Measurements from ENCODE around the gene HDAC4.

HDAC4 gene

DNA sequence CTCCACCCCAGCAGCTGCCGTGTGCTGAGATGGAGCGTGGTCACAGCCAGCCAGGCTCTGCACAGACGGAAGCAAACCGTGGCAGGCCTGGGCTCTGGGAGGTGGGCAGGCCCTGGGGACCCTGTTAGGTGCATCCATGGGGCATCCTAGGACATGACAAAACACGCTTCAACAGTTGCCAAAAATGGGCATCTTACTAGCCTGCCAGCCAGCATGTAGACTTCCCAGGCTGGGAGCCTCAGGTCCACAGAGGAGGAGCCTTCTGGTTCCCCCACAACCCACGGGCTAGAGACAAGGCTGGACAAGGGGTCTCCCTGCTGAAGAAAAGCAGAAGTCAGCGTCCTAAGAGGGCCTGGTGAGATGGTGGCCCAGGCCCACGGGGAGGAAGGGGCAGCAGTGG is 139.5 kb downstream of the HDAC4 start:
- TF ChIP-seq YY1 (IDR thresholded peaks at IDR 0.05; ENCODE audit: low read depth) = no peak
- TF ChIP-seq, protein P1, sequence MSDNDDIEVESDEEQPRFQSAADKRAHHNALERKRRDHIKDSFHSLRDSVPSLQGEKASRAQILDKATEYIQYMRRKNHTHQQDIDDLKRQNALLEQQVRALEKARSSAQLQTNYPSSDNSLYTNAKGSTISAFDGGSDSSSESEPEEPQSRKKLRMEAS (IDR thresholded peaks at IDR 0.05) = no peak
- TF ChIP-seq, protein P2, sequence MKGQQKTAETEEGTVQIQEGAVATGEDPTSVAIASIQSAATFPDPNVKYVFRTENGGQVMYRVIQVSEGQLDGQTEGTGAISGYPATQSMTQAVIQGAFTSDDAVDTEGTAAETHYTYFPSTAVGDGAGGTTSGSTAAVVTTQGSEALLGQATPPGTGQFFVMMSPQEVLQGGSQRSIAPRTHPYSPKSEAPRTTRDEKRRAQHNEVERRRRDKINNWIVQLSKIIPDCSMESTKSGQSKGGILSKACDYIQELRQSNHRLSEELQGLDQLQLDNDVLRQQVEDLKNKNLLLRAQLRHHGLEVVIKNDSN (IDR thresholded peaks at IDR 0.05) = no peak
- TF ChIP-seq EGR1 (IDR thresholded peaks at IDR 0.05) = no peak
- TF ChIP-seq CEBPB (IDR thresholded peaks at IDR 0.05) = no peak
- TF ChIP-seq, protein P3, sequence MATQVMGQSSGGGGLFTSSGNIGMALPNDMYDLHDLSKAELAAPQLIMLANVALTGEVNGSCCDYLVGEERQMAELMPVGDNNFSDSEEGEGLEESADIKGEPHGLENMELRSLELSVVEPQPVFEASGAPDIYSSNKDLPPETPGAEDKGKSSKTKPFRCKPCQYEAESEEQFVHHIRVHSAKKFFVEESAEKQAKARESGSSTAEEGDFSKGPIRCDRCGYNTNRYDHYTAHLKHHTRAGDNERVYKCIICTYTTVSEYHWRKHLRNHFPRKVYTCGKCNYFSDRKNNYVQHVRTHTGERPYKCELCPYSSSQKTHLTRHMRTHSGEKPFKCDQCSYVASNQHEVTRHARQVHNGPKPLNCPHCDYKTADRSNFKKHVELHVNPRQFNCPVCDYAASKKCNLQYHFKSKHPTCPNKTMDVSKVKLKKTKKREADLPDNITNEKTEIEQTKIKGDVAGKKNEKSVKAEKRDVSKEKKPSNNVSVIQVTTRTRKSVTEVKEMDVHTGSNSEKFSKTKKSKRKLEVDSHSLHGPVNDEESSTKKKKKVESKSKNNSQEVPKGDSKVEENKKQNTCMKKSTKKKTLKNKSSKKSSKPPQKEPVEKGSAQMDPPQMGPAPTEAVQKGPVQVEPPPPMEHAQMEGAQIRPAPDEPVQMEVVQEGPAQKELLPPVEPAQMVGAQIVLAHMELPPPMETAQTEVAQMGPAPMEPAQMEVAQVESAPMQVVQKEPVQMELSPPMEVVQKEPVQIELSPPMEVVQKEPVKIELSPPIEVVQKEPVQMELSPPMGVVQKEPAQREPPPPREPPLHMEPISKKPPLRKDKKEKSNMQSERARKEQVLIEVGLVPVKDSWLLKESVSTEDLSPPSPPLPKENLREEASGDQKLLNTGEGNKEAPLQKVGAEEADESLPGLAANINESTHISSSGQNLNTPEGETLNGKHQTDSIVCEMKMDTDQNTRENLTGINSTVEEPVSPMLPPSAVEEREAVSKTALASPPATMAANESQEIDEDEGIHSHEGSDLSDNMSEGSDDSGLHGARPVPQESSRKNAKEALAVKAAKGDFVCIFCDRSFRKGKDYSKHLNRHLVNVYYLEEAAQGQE (IDR thresholded peaks at IDR 0.05; ENCODE audit: low read depth) = no peak
- TF ChIP-seq TCF12 (IDR thresholded peaks at IDR 0.05; ENCODE audit: low read depth) = no peak
- no peak for TF ChIP-seq RAD21 (IDR thresholded peaks at IDR 0.05; ENCODE audit: low read depth)
- no peak for TF ChIP-seq CREB1 (IDR thresholded peaks at IDR 0.05; ENCODE audit: low read depth)
- no peak for TF ChIP-seq NFIC (IDR thresholded peaks at IDR 0.05)
- TF ChIP-seq EP300 (IDR thresholded peaks at IDR 0.05; ENCODE audit: borderline replicate concordance) = no peak

DNA sequence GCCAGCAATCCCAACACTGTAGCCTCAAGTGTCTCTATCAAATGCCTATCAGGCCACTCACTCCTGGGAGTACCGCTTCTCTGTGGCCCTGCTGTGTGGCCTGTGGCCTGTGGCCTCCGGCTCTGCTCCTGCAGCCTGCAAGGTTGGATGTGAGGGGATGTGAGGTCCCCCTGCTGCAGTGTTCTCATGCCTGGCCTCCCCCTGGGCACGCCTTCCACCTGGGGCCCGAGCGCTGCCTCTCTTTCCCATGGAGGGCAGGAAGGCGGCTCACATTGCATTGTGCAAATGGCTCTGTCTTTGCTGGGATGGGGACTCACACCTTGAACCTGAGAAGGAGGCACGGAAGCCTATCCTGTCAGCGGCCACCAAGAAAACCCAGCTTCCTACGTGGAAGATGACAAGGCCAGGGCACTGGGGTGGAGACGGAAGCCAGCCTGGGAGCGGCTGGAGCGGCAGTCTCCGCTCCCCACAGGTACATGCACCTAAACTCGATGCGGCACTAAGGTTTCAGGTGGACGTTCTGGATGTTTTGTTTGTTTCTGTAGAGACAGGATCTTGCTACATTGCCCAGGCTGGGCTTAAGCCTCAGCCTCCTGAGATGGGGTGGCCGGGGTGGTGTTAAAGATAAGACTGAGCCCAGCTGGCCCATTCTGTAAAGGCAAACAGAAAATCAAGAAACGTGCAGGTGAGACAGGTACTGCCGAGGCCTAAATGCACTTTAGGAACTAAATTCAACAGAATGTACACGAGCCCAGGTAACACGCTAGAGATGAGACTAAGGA is 140.1 kb downstream of the HDAC4 start:
- TF ChIP-seq, protein P2 (IDR thresholded peaks at IDR 0.05) = no peak
- TF ChIP-seq YY1 (IDR thresholded peaks at IDR 0.05; ENCODE audit: low read depth) = no peak
- TF ChIP-seq NFIC (IDR thresholded peaks at IDR 0.05) = no peak
- no peak for TF ChIP-seq RAD21 (IDR thresholded peaks at IDR 0.05; ENCODE audit: low read depth)
- TF ChIP-seq EP300 (IDR thresholded peaks at IDR 0.05; ENCODE audit: borderline replicate concordance) = no peak
- no peak for TF ChIP-seq ZBTB7A (IDR thresholded peaks at IDR 0.05; ENCODE audit: low read depth)
- no peak for TF ChIP-seq TEAD4 (IDR thresholded peaks at IDR 0.05)
- TF ChIP-seq, protein P3 (IDR thresholded peaks at IDR 0.05; ENCODE audit: low read depth) = no peak
- TF ChIP-seq TCF12 (IDR thresholded peaks at IDR 0.05; ENCODE audit: low read depth) = no peak
- TF ChIP-seq CREB1 (IDR thresholded peaks at IDR 0.05; ENCODE audit: low read depth) = no peak
- no peak for TF ChIP-seq CEBPB (IDR thresholded peaks at IDR 0.05)

DNA sequence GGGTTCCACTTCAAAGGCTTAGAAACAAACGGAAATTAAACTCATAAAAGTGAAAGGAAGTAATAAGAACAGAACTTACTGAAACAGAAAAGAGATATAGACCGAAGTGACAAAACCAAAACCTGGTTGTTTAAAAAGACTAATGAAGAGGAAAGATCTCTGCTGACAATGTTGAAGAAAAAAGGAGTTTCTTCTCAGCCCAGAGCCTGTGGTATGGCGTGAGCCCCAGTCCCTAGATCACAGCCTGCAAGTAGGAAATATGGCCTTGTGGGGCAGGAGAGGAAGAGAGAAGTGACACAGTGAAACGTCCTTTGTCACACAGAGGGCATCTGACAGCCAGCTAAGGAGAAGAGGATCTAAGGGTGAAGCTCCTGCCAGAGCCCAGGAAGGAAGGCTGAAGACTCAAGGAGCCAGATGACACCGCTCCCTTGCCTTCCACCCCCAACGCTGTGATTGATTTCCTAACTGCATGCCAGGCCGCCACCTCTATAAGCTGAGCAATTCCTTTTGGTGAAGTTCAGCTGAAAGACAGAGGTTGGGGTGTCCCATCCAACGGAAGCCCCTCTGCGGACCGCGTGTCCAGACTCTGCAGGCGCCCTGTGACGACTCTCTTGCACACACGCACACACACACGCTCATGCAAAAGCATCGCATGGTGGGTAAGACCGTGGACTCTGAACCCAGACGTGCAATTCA is 141.1 kb downstream of the HDAC4 start:
- no peak for TF ChIP-seq EP300 (IDR thresholded peaks at IDR 0.05; ENCODE audit: borderline replicate concordance)
- no peak for TF ChIP-seq EGR1 (IDR thresholded peaks at IDR 0.05)
- TF ChIP-seq YY1 (IDR thresholded peaks at IDR 0.05; ENCODE audit: low read depth) = no peak
- no peak for TF ChIP-seq CEBPB (IDR thresholded peaks at IDR 0.05)
- TF ChIP-seq, protein P1 (IDR thresholded peaks at IDR 0.05) = no peak
- TF ChIP-seq, protein P2 (IDR thresholded peaks at IDR 0.05) = no peak
- no peak for TF ChIP-seq ZBTB7A (IDR thresholded peaks at IDR 0.05; ENCODE audit: low read depth)

DNA sequence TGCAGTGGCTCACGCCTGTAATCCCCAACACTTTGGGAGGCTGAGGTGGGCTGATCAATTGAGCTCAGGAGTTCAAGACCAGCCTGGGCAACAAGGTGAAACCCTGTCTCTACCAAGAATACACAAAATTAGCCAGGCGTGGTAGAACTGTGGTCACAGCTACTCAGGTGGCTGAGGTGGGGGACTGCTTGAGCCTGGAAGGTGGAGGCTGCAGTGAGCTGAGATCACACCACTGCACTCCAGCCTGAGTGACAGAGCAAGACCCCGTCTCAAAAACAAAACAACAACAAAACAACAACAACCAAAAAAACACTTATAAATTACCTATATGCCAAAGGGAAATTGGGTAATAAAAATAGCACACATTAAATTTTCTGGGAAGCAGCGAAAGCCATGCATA is 141.6 kb downstream of the HDAC4 start:
- TF ChIP-seq CREB1 (IDR thresholded peaks at IDR 0.05; ENCODE audit: low read depth) (no peak), CEBPB (IDR thresholded peaks at IDR 0.05) (no peak), ZBTB7A (IDR thresholded peaks at IDR 0.05; ENCODE audit: low read depth) (no peak), RAD21 (IDR thresholded peaks at IDR 0.05; ENCODE audit: low read depth) (no peak), EP300 (IDR thresholded peaks at IDR 0.05; ENCODE audit: borderline replicate concordance) (no peak), FOXM1 (IDR thresholded peaks at IDR 0.05; ENCODE audit: borderline replicate concordance, low read depth) (no peak), TAF1 (IDR thresholded peaks at IDR 0.05; ENCODE audit: low read depth) (no peak)

DNA sequence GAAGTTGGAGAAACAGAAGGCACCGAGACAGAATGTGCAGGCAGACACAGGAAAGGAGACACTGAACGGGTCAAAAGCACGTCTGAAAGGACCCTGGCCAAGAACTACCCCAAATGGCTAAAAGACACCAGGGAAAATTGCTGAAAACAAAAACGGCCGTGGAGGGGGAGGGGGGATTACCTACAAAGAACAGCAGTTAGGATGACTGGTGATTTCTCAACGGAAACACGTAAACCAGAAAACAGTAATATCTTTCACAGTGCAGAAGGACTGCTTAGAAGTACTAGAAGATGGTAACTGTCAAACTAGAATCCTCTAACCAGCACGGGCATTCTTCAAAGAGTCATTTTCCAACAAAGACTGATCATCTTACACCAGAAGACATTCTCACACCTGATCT is 142.6 kb downstream of the HDAC4 start:
- TF ChIP-seq TAF1 (IDR thresholded peaks at IDR 0.05; ENCODE audit: low read depth) (no peak), YY1 (IDR thresholded peaks at IDR 0.05; ENCODE audit: low read depth) (no peak), EP300 (IDR thresholded peaks at IDR 0.05; ENCODE audit: borderline replicate concordance) (no peak), CEBPB (IDR thresholded peaks at IDR 0.05) (no peak), EGR1 (IDR thresholded peaks at IDR 0.05) (no peak), RAD21 (IDR thresholded peaks at IDR 0.05; ENCODE audit: low read depth) (no peak)
- TF ChIP-seq, protein P2 (IDR thresholded peaks at IDR 0.05) = no peak

All from Ishikawa (cell line).